Activated naive CD4-positive, alpha-beta T cell treated with anti-CD3 and anti-CD28 coated beads, Interleukin-2, amount 10 ng/mL, durations not matched to agents 5 hours and 36 hours (primary cell): ENCODE data around the gene OTULIN. TPM values are rescaled to one million over a fixed set of nuclear protein-coding genes. Genes with fewer than 3 reads are reported as not detected.

Experiments
- total RNA-seq, 2 experiments: library from RNA; stranded (reverse); gene quantifications; one replicate each; pipeline ENCODE4 v1.2.3, GENCODE V29; 2021

The OTULIN gene
- 10 to 100 TPM; 53.6 to 58.5 TPM for total RNA-seq

DNA sequence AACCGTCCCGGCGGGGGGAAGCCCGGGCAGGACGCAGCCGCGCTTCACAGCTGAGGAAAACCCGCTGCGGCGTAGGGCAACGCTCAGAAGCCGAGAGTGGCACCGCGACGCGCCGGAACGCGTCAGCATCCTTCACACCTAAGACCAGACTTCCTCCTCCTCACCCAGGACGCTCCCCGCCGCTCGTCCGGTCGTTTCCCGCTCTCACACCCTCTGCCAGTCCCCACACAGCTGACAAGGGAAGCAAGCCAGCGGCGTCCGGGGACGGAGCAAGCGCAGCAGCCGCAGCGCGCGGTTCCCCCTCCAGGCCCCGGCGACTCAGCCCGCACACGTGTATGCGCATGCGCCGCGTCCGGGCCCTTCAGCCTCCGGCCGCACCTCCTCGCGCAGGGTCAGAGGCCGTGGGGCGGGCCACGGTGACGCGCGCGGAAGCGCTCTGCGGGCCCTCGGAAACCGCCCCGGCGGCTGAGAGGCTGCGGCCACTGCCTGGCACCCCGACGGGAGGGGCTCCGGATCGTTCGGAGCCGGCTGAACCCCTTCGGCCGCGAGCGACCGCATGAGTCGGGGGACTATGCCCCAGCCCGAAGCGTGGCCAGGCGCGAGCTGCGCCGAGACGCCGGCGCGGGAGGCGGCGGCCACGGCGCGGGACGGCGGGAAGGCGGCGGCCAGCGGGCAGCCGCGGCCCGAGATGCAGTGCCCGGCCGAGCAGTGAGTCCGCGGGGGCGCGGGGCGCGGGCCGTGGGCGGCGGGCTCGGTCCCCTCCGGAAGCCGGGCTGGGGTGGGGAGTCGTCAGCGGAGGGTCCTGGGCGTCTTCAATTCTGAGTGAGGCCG, at the start of gene OTULIN:
OTULIN (plus strand) TSS at position 449 of the 831 bp plus-strand sequence; CDS start at position 557, 108 bp downstream.

Other genes with a start within 250 kb of the OTULIN start
- 10 to 100 TPM; 33.0 to 37.0 TPM for gene OTULINL, start 82.9 kb upstream of the OTULIN start, total RNA-seq
- gene ANKH, start 207.1 kb downstream of the OTULIN start, total RNA-seq = 10 to 100 TPM; 61.0 to 65.4 TPM